ENCODE results near the gene RRAGD.

Gene RRAGD, protein sequence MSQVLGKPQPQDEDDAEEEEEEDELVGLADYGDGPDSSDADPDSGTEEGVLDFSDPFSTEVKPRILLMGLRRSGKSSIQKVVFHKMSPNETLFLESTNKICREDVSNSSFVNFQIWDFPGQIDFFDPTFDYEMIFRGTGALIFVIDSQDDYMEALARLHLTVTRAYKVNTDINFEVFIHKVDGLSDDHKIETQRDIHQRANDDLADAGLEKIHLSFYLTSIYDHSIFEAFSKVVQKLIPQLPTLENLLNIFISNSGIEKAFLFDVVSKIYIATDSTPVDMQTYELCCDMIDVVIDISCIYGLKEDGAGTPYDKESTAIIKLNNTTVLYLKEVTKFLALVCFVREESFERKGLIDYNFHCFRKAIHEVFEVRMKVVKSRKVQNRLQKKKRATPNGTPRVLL

DNA sequence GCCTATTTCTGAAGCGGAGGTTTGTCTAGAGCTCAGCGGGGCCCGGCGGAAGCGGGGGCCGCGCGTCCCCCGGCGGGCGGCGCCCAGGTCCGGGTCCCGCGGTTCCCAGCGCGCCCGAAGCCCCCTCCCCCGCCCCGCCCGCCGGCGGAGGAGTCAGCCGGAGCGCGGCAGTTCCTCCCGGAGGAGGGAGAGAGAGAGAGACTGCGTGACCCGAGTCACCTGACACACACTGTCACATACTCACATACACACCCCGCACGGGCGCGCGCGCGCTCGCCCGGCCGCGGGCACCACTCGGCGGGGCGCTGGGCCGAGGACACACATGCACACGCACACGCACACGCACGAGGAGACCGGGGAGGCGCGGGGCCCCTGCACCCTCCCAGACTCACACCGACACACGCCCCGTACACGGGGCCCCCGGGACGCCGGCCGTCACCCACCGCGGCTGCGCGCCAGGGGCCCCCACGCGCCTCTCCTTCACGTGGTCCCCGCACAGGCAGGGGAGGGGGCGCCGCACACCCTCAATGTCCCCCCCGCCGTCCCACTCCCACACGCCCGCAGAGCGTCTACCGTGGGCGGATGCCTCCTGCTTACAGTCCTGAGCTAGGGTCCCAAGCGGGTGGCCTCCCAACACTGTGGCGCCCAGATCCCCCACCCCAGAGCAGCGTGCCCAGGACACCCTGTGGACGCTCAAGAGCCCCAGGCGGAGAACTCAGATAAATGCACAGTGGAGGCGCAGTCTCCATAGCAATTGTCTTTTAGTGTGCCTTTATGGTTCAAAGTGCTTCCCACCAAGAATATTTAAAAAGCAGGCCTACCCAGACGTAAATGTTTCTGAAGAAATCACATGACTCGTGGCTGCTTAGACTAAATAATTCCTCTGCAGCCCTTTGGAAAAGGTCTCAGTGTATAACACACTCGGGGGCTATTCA is at the start of gene RRAGD:
TSS of gene RRAGD (minus strand) at position 203 of the 935 bp plus-strand sequence. CDS start 280 bp downstream, outside the sequence.
- DNase-seq: no peak

GRCh38 chr6:89460713-89461112 is 48.6 kb upstream of the RRAGD start:
- DNase-seq: no peak

DNA sequence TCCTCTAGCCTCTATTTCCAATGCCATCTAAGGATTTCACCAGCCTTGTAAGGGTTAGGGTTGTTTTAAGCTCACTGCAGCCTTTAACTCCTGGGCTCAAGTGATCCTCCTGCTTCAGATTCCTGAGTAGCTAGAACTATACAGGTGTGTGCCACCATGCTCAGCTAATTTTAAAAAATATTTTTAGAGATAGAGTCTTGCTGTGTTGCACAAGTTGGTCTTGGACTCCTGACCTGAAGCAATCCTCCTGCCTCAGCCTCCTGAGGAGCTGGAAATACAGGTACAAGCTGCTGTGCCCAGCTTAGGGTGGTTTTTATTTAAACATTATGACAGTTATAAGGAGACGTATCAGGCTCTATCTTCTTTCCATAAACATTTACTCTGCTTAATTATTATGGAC is 47.4 kb upstream of the RRAGD start:
- DNase-seq: no peak

DNA sequence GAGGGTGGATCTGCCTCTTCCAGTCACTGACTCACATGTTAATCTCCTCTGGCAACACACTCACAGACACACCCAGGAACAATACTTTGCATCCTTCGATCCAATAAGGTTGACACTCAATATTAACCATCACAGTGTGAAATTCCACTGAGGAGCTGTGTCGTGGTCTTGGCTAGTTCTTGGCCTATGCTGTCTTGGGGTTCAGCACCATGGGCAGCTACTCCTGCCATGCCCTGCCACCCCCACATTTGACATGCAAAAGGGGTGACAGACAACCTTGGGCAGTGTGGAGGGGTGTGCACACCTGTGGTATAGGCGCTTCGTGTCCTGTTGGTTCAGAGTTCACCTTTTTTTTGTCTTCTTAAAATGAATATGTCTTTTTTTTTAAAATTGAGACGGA is 46.6 kb upstream of the RRAGD start:
- no peak for DNase-seq

DNA sequence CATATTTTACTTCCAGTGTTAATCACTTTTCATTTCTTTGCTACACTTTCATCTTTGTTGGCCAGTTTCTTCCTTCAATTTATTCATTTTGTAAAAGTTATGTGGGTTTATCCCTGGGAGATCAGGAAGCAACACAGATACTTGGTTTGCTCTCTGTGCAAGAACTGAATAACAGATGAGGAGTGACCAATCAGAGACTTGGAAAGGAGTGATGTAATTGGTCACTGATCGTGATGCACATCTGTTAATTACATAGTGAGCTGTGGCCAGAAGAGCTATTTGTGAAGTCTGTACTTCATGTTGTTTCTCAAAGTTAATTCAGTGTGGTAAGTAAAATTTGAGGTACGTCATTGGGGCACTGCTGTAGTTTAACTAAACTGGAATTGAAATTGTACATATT is 42.2 kb upstream of the RRAGD start:
- DNase-seq: no peak

GRCh38 chr6:89452281-89452680 is 40.2 kb upstream of the RRAGD start:
- no peak for DNase-seq

DNA sequence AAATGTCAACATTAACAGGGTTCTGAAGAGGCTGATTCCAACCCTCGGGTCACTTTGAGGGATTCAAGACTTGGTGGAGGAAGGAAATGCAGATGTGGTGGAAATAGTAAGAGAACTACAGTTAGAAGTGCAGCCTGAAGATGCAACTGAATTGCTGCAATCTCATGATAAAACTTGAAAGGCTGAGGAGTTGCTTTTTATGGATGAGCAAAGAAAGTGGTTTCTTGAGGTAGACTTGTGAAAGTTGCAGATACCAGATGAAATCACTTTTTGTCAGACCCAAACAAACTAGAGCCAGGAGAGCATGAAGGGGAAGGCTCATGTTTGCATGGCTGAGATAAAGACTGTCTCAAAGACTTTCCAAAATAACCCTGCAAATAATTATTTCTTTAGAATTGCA is 37.1 kb upstream of the RRAGD start:
- no peak for DNase-seq

DNA sequence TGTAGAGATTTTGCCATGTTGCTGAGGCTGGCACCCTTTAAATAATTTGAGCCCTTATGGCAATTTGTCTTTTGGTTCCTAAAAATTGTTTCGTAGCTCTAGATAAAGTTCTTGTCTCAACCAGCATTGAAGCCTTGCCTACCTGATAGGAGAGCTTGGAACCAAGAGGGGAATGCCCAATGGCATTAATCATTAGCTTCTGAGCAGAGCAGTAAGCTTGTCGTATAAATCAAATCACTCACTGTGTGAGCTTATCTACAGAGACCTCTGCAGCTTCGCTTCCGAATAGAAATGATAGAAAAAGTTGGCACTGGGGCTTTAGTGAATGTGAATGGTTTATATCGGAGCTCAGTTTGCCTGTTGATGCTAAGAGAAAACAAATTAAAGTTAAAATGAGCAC is 31.6 kb upstream of the RRAGD start:
- no peak for DNase-seq

- no peak for DNase-seq
Measured at GRCh38 chr6:89440200-89440599, 28.1 kb upstream of the RRAGD start.

GRCh38 chr6:89439014-89439413 is 26.9 kb upstream of the RRAGD start:
- no peak for DNase-seq

DNA sequence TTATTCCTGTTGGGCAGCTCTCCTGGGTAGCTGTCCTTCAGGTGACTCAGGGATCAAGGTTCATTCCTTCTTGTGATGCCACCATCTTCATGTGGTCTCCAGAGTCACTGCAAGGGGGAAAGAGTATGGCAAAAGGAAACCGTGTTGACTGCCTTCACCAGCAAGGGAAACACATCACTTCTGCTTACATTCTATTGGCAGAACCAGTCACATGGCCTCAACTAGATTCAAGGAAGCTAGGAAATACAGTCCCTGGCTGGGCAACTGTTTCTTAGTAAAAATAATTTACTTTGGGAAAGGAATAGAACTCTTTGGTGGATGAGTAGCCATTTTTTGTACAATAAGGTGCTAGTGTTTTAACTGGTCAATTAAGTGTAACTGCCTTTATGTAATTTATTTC is 26.2 kb upstream of the RRAGD start:
- no peak for DNase-seq

- no peak for DNase-seq
Measured at GRCh38 chr6:89436226-89436625, 24.2 kb upstream of the RRAGD start.

GRCh38 chr6:89434954-89435353 is 22.9 kb upstream of the RRAGD start:
- no peak for DNase-seq

- DNase-seq: no peak
Measured at GRCh38 chr6:89434150-89434499, 22.1 kb upstream of the RRAGD start.

DNA sequence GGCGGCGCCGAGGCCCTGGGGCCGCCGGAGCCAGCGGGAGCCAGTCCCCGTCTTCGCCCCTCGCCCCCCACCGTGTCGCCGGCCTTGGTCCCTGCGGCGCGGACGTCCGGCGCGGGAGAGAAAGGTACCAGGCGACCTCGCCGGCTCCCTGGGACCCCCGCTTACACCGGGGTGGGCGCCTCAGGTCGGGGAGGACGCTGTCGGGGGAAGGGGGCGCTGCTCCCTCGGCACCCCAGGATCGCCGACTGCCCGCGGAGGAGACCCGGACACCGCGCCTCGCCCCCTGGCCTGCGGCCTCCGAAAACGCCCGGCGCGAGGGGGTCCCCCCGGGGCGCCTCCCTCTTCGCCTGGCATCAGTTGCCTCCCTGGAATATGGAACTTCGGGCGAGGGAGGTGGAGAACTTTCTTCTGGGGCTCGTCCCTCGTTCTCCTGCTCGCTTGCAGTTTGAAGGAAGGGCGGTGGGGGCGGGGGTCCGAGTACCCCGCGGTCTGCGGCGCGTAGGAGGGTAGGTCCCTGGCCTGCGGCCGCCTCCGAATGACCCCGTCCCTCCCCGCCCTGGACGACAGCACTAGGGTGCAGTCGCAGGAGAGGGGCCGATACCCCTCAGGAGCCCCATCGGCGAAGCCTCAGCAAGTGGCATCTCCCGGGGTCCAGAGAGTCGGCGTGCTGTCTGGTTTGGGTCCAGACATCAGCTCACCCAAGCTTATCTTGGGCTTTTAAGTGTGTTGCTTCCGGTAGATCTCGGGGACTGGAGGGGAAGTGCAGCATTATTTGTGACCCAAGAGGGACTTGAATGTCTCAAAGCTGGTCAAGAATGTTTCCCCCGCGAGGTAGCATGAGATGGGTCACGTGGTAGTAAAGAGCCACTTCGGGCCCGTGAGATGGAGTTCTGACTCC is 21.4 kb upstream of the RRAGD start:
- no peak for DNase-seq

GRCh38 chr6:89432875-89433251 is 20.8 kb upstream of the RRAGD start, which contains the start of gene ANKRD6:
ANKRD6 (plus strand) TSS chr6:89433152; CDS start chr6:89566977, 133,825 bp downstream.
- DNase-seq: peak; percentile 26

DNA sequence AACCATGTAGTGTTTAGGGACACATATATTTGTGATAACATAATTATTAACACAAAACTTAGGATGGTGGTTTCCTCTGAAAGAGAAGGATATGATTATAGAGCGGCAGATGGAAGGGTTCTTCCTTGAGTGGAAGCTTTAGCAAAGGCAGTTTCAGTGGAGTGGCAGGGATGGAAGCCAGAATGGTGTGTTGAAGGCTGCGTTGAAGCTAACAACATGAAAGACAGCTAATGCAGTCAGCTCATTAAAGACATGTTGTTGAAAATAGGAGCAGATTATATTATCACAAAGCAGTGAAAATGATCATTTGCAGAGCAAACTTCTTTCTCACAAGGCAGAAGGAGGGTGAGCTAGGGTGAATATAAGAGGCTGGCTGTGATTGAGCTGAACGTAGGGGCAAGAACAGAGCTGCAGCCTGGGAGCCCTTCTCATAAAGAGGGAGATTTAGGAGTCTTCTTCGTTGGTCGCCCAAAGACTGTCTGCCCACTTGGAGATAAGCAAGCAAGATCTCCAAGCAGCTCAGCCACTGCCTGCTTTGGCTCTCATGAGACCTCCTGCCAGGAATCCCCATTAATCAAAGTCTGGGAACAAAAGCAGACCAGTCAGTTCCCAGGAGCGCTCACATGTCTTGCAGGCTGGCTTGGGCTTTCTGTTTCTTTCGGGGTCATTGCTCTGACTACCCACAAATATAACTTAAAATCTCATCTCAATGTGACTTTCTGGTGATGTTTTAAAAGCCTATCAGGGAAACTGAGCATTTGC is 18.3 kb upstream of the RRAGD start:
- DNase-seq: no peak

DNA sequence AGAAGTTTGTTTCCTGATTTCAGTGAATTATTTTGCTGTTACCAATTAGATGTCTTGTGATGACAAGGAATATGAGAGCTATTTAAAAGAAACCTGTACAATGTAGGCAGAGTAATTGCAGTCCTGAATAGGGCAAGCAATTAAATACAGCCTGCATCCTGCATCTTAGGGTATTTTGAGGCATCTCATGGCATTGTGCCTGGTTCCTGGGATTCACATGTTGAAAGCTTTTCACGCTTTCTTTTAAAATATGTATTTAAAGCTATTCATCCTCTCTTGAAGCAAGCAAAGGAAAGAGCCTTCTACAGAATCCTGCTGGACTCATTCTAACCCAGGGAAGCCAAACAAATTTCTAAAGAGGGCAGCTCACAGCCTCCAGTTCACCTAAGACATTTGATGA is 4.7 kb upstream of the RRAGD start:
- DNase-seq: no peak

DNA sequence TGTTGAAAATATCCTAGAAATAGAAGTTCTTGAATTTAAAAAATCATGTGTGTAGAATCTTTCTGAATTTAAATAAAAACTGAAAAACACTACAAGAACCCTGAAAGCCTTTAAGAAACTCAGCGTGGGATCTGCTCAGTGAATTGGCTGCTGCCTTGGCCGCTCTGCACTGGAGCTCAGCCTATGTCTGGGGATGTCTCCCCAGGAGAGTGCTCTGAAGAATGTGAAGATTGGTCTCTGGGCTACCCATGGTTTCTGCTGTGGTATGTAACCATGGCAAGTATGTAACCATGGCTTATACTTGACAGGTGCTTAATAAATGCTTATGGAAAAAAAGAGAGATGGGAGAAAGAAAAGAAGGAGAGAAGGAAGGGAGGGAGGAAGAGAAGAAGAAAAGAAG is 3.1 kb upstream of the RRAGD start:
- DNase-seq: no peak

GRCh38 chr6:89414215-89414614 is 2.1 kb upstream of the RRAGD start:
- DNase-seq: no peak

GRCh38 chr6:89413006-89413400 is 930 bp upstream of the RRAGD start:
- no peak for DNase-seq
